Medulla oblongata (tissue), 1 donor: ENCODE data around the gene STK32A.
"Not testable (repeated sequence)": the region's sequence is repeated elsewhere in the genome, so short reads cannot be mapped to it uniquely, and the experiment has no call there.

Experiments
- DNase-seq: peaks from one replicate; pipeline ENCODE4 v3.0.0-alpha.2; 2015; ENCODE audit errors: extremely low spot score

STK32A gene

DNA sequence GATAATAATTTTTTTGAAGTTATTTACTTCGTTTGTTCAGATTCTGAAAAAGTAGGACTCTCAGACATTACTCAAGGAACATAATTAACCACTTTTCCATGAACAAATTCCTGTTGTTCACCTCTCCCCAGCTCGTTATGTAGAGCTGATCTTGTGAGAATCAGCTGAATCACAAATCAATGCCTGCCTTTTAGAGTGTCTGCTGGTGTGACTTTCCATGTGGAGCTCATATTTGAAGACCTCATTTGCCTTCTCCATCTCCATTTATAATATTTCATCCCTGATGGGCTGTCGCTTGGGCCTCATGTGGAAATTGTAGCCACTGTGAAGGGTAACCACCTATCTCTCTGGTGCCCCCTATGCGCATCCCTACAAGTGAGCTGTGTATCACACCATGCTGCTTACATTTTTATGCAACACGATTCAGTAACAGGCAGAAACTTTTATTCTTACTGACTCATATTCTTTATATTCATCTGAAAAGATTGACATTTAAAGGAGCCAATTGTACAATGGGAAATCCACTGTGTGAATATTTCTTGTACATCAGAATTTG is 111.3 kb downstream of the STK32A start:
- no peak for DNase-seq

DNA sequence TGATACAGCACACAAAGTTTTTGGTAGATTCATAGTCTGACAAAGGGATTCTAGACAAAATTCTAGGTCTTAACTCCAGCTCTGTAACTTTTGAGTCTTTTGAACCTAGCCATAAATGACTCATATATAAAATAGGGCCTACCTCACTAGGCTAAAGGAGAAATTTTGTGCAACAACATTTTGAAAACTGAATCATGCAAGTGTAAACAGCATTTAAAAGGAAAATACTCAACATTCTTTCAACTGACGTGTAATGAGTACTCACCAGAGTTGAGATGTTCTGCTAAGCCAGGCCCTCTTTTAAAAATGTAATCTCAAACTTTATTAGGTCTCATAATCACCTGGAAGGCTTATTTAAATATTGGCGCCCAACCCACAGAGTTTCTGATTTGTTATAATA is 113.2 kb downstream of the STK32A start:
- no peak for DNase-seq

GRCh38 chr5:147348451-147348850 is 113.6 kb downstream of the STK32A start:
- no peak for DNase-seq

GRCh38 chr5:147349241-147349640 is 114.4 kb downstream of the STK32A start:
- DNase-seq, result no peak

- no peak for DNase-seq
Observed at GRCh38 chr5:147359101-147359500, 124.3 kb downstream of the STK32A start.

GRCh38 chr5:147359581-147359980 is 124.8 kb downstream of the STK32A start:
- DNase-seq, result no peak

GRCh38 chr5:147360816-147361215 is 126.0 kb downstream of the STK32A start:
- no peak for DNase-seq

- DNase-seq, result no peak
Observed at GRCh38 chr5:147361441-147362175, 126.8 kb downstream of the STK32A start.

DNA sequence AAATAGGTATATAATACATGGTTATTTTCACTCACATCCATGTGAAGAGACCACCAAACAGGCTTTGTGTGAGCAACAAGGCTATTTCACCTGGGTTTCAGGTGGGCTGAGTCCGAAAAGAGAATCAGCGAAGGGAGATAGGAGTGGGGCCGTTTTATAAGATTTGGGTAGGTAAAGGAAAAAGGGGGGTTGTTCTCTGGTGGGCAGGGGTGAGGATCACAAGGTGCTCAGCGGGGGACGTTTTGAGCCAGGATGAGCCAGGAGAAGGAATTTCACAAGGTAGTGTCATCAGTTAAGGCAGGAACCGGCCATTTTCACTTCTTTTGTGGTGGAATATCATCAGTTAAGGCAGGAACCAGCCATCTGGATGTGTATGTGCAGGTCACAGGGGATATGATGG is 132.6 kb downstream of the STK32A start:
- not testable (repeated sequence) for DNase-seq

GRCh38 chr5:147369742-147370374 is 135.0 kb downstream of the STK32A start:
- DNase-seq, result peak; percentile 23

GRCh38 chr5:147371290-147371689 is 136.5 kb downstream of the STK32A start:
- DNase-seq, result no peak

DNA sequence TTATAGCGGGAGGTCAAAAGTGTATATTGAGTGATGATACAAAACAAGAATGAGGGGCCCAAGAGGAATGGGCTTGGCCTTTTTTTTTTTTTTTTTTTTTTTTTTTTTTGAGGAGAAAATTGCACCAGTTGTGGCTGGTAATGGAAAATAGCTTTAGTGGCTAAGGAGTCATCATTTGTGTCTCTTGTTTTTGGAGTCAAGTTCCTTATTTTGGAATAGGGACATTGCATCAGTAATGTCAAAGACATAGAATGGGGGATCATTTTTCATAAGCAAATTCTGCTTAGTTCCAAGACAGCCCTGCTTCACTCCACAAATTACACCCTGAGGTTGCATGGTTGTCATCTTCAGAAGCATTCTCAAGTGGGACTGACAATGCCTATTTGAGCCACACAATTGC is 137.4 kb downstream of the STK32A start:
- no peak for DNase-seq

- DNase-seq, result no peak
Observed at GRCh38 chr5:147373328-147373727, 138.5 kb downstream of the STK32A start.

GRCh38 chr5:147375151-147375550 is 140.3 kb downstream of the STK32A start:
- DNase-seq, result no peak

DNA sequence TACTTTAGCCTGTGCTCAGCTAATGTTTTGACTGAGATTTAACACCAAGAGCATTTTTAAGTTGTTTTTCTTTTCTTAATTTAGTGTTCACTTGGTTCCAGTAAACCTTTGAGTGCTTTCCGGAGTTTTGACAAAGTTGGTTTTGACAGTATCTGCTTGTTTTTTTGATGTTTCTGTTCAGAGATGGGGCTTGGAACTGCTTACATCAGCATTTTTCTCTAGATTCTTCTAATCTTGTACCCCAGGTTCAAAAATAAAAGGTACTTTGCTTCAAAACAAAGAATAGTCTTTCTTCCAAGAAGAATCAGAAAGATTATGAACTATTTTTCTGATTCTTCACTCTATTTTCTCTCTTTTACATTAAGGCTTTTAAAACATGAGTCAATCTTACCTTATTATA is 142.9 kb downstream of the STK32A start:
- DNase-seq, result no peak

- DNase-seq, result no peak
Observed at GRCh38 chr5:147381555-147381954, 146.7 kb downstream of the STK32A start.

DNA sequence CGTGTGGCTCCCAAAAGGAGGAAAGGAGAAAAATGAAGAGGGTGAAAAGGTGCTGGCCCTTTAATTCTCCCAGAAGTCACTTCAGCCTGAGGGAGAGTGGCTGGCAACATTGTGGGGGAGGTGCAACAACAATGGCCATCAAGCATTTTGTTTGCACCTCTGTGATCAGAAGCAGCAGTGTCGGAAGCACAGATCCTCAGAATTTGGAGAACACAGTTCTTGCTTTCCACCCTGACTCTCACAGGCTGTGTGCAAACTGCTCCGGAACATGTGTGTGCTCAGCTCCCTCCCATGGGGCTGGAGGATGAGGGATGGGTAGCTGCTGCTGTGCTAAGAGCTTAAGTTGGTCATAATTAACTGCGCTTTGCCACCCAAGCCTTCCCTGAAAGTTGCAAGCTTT is 147.9 kb downstream of the STK32A start:
- no peak for DNase-seq

GRCh38 chr5:147384346-147385193 is 149.7 kb downstream of the STK32A start:
- DNase-seq, result no peak

- DNase-seq, result no peak
Observed at GRCh38 chr5:147387109-147387508, 152.3 kb downstream of the STK32A start.

- no peak for DNase-seq
Observed at GRCh38 chr5:147388184-147389108, 153.6 kb downstream of the STK32A start.

- no peak for DNase-seq
Observed at GRCh38 chr5:147390654-147391225, 155.9 kb downstream of the STK32A start.
